Adrenal gland (tissue), 5 donors: ENCODE data around the gene GRID1.

ENCODE experiments used
- CTCF ChIP-seq, 6 experiments: fragments of 450-650 bp in 4 of 6; fragments of 200-600 bp in 2 of 6; sonication (generic) in 1 of 6; IDR thresholded peaks; 1 replicate in 5 of 6; 2 replicates in 1 of 6; pipeline versions ENCODE4 v1.5.1 to v1.8.0; 2016 to 2021; ENCODE audit warnings: antibody characterized with exemption in 6 of 6, mild to moderate bottlenecking in 2 of 6, moderate library complexity in 1 of 6
- POLR2A ChIP-seq, 2 donors: fragments of 450-650 bp; IDR thresholded peaks; one replicate each; pipeline ENCODE4 v1.6.1; 2017; ENCODE audit warnings: antibody characterized with exemption in 2 of 2, mild to moderate bottlenecking in 2 of 2, moderate library complexity in 1 of 2
- donor health status: DM: no; HTN: no; CAD: no.

GRCh38 chr10:86188796-86189558, 177.6 kb downstream of the GRID1 start:
- TF ChIP-seq CTCF (IDR thresholded peaks at IDR 0.05) (no peak), POLR2A (IDR thresholded peaks at IDR 0.05) (no peak)
